PFSK-1 (cell line): Measurements from ENCODE around the gene CHCHD10.

Experiments used
- FOXP2 ChIP-seq: optimal IDR thresholded peaks from 2 replicates; pipeline ENCODE3; 2011; ENCODE audit warnings: borderline replicate concordance, control low read depth, inconsistent platforms; ENCODE audit not compliant: insufficient read depth; ENCODE audit errors: extremely low read length, extremely low read depth
- POLR2AphosphoS5 ChIP-seq: IDR thresholded peaks from 2 replicates; pipeline ENCODE4 v1.6.1; 2012; ENCODE audit warnings: low read depth, mild to moderate bottlenecking, control low read depth, low read length, moderate library complexity
- SIN3A ChIP-seq: IDR thresholded peaks from 2 replicates; pipeline ENCODE4 v1.6.1; 2012; ENCODE audit warnings: mild to moderate bottlenecking, low read length, moderate library complexity, borderline replicate concordance; ENCODE audit not compliant: insufficient read depth
- TAF1 ChIP-seq: IDR thresholded peaks from 2 replicates; pipeline ENCODE4 v1.6.1; 2012; ENCODE audit warnings: low read length, control low read depth, borderline replicate concordance; ENCODE audit not compliant: insufficient read depth
- TF ChIP-seq, protein P1 (sequence below), 2 experiments: IDR thresholded peaks; 2 replicates each; pipeline versions ENCODE4 v1.6.1 to v1.8.0; 2011 to 2012; ENCODE audit warnings: low read depth in 2 of 2, low read length in 2 of 2, control low read depth in 1 of 2, inconsistent platforms in 1 of 2, mild to moderate bottlenecking in 1 of 2, moderate library complexity in 1 of 2; ENCODE audit not compliant: insufficient read depth in 1 of 2

The CHCHD10 gene

GRCh38 chr22:23801238-23801821 lies 33.6 kb upstream of the CHCHD10 start:
- TF ChIP-seq TAF1: no peak
- TF ChIP-seq, protein P1, sequence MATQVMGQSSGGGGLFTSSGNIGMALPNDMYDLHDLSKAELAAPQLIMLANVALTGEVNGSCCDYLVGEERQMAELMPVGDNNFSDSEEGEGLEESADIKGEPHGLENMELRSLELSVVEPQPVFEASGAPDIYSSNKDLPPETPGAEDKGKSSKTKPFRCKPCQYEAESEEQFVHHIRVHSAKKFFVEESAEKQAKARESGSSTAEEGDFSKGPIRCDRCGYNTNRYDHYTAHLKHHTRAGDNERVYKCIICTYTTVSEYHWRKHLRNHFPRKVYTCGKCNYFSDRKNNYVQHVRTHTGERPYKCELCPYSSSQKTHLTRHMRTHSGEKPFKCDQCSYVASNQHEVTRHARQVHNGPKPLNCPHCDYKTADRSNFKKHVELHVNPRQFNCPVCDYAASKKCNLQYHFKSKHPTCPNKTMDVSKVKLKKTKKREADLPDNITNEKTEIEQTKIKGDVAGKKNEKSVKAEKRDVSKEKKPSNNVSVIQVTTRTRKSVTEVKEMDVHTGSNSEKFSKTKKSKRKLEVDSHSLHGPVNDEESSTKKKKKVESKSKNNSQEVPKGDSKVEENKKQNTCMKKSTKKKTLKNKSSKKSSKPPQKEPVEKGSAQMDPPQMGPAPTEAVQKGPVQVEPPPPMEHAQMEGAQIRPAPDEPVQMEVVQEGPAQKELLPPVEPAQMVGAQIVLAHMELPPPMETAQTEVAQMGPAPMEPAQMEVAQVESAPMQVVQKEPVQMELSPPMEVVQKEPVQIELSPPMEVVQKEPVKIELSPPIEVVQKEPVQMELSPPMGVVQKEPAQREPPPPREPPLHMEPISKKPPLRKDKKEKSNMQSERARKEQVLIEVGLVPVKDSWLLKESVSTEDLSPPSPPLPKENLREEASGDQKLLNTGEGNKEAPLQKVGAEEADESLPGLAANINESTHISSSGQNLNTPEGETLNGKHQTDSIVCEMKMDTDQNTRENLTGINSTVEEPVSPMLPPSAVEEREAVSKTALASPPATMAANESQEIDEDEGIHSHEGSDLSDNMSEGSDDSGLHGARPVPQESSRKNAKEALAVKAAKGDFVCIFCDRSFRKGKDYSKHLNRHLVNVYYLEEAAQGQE (IDR thresholded peaks at IDR 0.05; ENCODE audit: insufficient read depth in 1 of 2, low read depth in 2 of 2, low read length in 2 of 2): no peak
- no peak for TF ChIP-seq FOXP2
- TF ChIP-seq SIN3A: no peak
- TF ChIP-seq POLR2AphosphoS5: no peak

DNA sequence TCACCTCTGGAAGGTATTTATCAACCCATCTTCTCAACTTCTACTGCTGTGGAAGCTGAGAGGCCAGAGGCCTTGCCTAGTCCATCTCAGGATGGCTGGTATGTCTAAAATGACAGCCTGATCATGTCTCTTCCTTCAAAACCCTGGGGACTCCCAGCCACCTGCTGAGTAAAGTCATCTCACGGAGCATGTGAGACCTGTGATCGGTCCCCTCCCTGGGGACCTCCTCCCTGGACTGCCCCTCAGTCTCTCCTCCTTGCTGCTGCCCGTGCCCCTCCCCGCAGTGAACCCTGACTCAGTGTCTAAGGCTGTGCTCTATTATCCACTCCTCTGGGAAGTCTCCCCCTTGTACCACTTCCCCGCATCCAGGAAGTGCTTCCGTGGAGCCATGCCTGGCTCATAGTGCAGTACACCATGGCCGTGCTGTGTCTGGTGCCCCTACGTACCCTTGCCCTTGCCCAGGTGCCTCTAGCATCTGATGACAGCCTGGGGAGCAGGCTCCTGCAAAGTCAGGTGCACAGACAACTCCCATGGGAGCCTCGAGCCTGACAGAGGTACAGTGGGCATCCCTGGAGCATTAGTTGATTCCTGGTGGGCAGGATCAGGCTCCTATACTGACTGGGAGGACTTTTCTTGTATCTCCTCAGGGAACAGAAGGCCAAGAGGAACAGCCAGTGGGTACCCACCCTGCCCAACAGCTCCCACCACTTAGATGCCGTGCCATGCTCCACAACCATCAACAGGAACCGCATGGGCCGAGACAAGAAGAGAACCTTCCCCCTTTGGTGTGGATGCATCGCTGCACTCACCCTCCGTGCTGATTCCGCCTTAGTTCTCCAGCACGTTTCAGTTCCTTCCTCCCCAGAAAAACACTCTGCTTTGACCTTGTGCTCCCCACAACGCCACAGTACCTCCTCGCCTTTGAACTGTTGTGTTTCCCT lies 32.8 kb upstream of the CHCHD10 start:
- TF ChIP-seq SIN3A (no peak), FOXP2 (no peak), TAF1 (no peak)

GRCh38 chr22:23796461-23796860 lies 28.7 kb upstream of the CHCHD10 start:
- TF ChIP-seq FOXP2 (no peak), SIN3A (no peak), POLR2AphosphoS5 (no peak), TAF1 (no peak)
- TF ChIP-seq, protein P1 (IDR thresholded peaks at IDR 0.05; ENCODE audit: insufficient read depth in 1 of 2, low read depth in 2 of 2, low read length in 2 of 2): no peak

DNA sequence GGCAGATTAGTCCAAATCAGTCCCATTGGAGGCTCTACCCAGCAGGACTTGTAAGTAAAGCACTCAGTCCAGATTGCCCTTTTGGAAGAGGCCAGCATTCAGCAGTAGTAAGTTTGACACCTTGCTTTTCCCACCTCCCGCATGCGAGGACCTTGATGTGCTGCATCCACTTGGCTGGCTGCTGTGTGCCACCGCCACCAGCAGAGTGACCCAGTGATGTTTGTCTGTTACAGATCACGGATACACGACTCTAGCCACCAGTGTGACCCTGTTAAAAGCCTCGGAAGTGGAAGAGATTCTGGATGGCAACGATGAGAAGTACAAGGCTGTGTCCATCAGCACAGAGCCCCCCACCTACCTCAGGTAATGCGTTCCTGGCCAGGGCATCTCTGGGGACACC lies 25.6 kb upstream of the CHCHD10 start:
- TF ChIP-seq FOXP2 (no peak), POLR2AphosphoS5 (no peak), SIN3A (no peak), TAF1 (no peak)
- TF ChIP-seq, protein P1 (IDR thresholded peaks at IDR 0.05; ENCODE audit: insufficient read depth in 1 of 2, low read depth in 2 of 2, low read length in 2 of 2): no peak

- TF ChIP-seq POLR2AphosphoS5: no peak
- TF ChIP-seq SIN3A: no peak
- TF ChIP-seq, protein P1 (IDR thresholded peaks at IDR 0.05; ENCODE audit: insufficient read depth in 1 of 2, low read depth in 2 of 2, low read length in 2 of 2): no peak
- no peak for TF ChIP-seq FOXP2
Measured at GRCh38 chr22:23791738-23792645, 24.2 kb upstream of the CHCHD10 start.
